HEK293 (cell line): ENCODE results near the gene NUDT8.

ENCODE experiments used
- HOXA7 ChIP-seq: sonication (generic); formaldehyde crosslinking; IDR thresholded peaks from 2 replicates; pipeline ENCODE4 v1.8.1; 2022; ENCODE audit warnings: missing genetic modification reagents, borderline replicate concordance
- YY1 ChIP-seq: fragments of 450-650 bp; formaldehyde crosslinking; IDR thresholded peaks from 2 replicates; pipeline ENCODE4 v1.5.1; 2018; ENCODE audit warnings: missing biosample characterization, missing genetic modification characterization
- TF ChIP-seq, protein P1 (sequence below): fragments of 450-650 bp; formaldehyde crosslinking; IDR thresholded peaks from 2 replicates; pipeline ENCODE4 v1.5.1; 2016; ENCODE audit warnings: missing biosample characterization, missing genetic modification characterization

DNA sequence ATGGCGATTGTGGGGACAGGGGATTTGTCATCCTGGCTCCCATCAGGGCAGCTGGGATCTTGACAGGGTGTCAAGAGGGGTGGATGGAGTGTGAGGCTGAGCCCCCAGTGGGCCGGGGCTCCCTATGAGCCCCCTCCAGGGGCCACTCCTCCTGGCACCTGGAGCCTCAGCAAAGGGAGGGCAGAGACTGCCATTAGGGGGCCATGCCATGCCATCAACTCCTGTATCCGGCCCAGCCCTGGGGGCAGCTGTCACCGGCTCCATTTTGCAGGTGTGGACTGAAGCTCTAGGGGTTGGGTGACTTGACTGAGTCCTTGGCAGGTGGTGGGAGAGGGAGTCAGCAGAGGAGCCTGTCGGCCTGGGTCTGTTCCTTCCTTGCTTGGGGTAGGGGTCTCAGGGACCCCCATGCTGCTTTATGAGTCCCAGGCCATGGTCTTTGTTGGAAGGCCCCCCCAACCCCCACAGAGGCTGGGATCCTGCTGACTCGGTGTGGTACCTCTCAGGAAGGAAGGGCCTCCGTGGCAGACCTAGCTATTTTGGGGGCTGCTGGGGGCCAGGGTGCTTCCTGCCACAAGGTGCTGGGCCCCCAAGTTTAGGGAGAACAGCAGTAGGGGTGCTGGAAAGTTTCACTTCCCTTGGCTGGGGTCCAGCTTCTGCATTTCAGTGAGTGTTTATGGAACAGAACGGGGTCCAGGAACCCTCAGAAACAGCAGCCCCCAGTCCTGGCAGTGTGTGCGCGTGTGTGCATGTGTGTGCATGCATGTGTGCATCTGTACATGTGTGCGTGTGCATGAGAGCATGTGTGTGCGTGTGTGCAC lies 19.3 kb upstream of the NUDT8 start:
- TF ChIP-seq, protein P1, sequence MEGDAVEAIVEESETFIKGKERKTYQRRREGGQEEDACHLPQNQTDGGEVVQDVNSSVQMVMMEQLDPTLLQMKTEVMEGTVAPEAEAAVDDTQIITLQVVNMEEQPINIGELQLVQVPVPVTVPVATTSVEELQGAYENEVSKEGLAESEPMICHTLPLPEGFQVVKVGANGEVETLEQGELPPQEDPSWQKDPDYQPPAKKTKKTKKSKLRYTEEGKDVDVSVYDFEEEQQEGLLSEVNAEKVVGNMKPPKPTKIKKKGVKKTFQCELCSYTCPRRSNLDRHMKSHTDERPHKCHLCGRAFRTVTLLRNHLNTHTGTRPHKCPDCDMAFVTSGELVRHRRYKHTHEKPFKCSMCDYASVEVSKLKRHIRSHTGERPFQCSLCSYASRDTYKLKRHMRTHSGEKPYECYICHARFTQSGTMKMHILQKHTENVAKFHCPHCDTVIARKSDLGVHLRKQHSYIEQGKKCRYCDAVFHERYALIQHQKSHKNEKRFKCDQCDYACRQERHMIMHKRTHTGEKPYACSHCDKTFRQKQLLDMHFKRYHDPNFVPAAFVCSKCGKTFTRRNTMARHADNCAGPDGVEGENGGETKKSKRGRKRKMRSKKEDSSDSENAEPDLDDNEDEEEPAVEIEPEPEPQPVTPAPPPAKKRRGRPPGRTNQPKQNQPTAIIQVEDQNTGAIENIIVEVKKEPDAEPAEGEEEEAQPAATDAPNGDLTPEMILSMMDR (tag by site-specific recombination) = no peak
- no peak for TF ChIP-seq YY1 (tag by site-specific recombination)
- no peak for TF ChIP-seq HOXA7 (CRISPR knock-in tag)
